Aorta (tissue), 5 donors: ENCODE results near the gene FZR1. TPM values are rescaled to one million over a fixed set of nuclear protein-coding genes. Genes with fewer than 3 reads are reported as not detected.

Experiments
- ATAC-seq: fragments of 200-7000 bp; cut with Tn5 transposase; one replicate; pipeline ENCODE4 v1.9.1; 2022; ENCODE audit warnings: moderate library complexity; ENCODE audit not compliant: low FRiP score
- DNase-seq, 2 donors: peaks; one replicate each; pipeline ENCODE4 v3.0.0-alpha.2; 2020
- H3K27ac ChIP-seq, 2 donors: one replicate each; pipeline ENCODE4 v1.5.1; 2013; ENCODE audit warnings: low read length in 2 of 2, mild to moderate bottlenecking in 2 of 2, moderate library complexity in 2 of 2, control low read depth in 1 of 2, inconsistent platforms in 1 of 2, low read depth in 1 of 2
- H3K27me3 ChIP-seq, 2 donors: one replicate each; pipeline ENCODE4 v1.6.1; 2013; ENCODE audit warnings: control low read depth in 1 of 2, low read length in 1 of 2, mild to moderate bottlenecking in 1 of 2, moderate library complexity in 1 of 2; ENCODE audit not compliant: insufficient read depth in 2 of 2, control insufficient read depth in 1 of 2
- H3K36me3 ChIP-seq, 2 donors: one replicate each; pipeline ENCODE4 v1.6.1; 2013; ENCODE audit warnings: control low read depth in 1 of 2, low read length in 1 of 2, mild to moderate bottlenecking in 1 of 2; ENCODE audit not compliant: insufficient read depth in 2 of 2, control insufficient read depth in 1 of 2
- H3K4me1 ChIP-seq, 2 donors: one replicate each; pipeline ENCODE4 v1.6.1; 2013; ENCODE audit warnings: low read length in 2 of 2, control low read depth in 1 of 2, mild to moderate bottlenecking in 1 of 2, moderate library complexity in 1 of 2; ENCODE audit not compliant: insufficient read depth in 2 of 2, control insufficient read depth in 1 of 2
- H3K4me3 ChIP-seq, 2 donors: one replicate each; pipeline ENCODE4 v1.5.1; 2013; ENCODE audit warnings: low read length in 2 of 2, control low read depth in 1 of 2, mild to moderate bottlenecking in 1 of 2
- H3K9me3 ChIP-seq: one replicate; pipeline ENCODE4 v1.6.1; 2013; ENCODE audit warnings: mild to moderate bottlenecking, low read length; ENCODE audit not compliant: control insufficient read depth
- WGBS, 2 donors: extraction: QIAGEN DNeasy Blood & Tissue Kit; methylation state at CpG; one replicate each; pipeline ENCODE4 v1.1.7; 2013; 5-methylcytosine and 5-hydroxymethylcytosine counted together
- intact Hi-C, 2 donors: fragments of 100-400 bp; cut with DNase I; formaldehyde crosslinking; loops; one replicate each; pipeline versions ENCODE4 v1.14.2 to v1.15.0; 2022
- polyA plus RNA-seq, 2 donors: library from polyadenylated mRNA; stranded (reverse); fragments of 200-250 nt; gene quantifications; one replicate each; pipeline ENCODE4 v1.2.3, GENCODE V29; 2013
- total RNA-seq, 2 donors: library from RNA; stranded (reverse); fragmentation: NEBNext Ultra II Directional; extraction: Animal tissue kit (Norgen Biotek cat#: 25700); gene quantifications; one replicate each; pipeline ENCODE4 v1.2.1, GENCODE V29; 2021
- donor health status: healthy with polysubstance abuse.
- donor health status: Bipolar disorder and iron deficiency.
- donor health status: DM: no; HTN: no; CAD: no.
- donor health status: DM: no; HTN: no; CAD: no.
- donor health status: DM: yes; HTN: yes; CAD: no.

Gene FZR1
- total and polyA plus RNA-seq, 4 donors: 8.0 to 42.0 (median 29.4) TPM

DNA sequence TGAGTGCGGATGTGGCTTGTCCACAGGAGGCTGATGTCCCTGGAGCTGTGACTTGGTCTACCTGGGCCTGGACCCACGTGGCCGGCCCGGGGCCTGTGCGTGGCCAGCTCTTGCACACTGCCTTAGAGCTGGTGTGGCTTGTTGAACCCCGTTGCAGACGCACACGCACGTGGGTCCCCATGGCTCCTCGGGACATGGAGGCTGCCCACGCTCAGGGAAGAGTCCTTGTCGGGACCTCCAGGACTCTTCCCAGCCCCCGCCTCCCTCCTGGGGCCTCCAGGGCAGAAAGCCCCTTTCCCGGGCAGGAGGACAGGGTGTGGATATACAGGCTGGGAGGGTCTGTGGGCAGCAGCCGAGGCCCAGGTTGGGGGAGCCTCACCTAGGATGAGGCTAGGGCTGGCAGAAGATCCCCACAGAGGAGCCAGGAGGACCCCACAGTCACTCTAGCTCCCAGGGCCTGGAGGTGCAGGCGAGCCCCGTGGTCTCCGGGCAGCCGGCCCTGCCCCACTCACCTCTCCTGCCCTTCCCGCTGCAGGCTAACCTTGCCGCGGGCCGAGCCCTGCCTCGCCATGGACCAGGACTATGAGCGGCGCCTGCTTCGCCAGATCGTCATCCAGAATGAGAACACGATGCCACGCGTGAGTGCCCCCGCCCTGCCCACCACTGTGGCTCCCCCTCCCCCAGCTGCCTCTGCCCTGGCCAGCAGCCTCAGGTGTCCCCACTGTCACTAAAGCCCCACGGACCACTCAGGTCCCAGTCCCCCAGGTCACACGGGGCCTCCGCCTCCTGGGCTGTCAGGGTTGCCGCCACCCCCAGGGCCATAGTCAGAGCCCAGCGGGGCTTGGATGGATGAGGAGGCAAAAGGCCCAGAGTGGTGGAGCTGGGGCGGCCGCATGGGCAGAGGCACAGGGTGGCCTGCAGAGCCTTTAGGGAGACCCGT, 16.6 kb downstream of the FZR1 start:
- no peaks in the 10 kb centered on the region for H3K36me3 ChIP-seq
- H3K27me3 ChIP-seq: no peaks in the 10 kb centered on the region
- intact Hi-C loops: no loop called here
- no peak for ATAC-seq
- H3K27ac ChIP-seq: no peak overlapping the region
- H3K4me1 ChIP-seq: no peaks in the 10 kb centered on the region
- DNase-seq: no peak
- 90 to 92% methylated on average over 40 of the region's 40 CpGs for WGBS, 2 donors
- H3K4me3 ChIP-seq: no peak overlapping the region
- no peaks in the 10 kb centered on the region for H3K9me3 ChIP-seq

DNA sequence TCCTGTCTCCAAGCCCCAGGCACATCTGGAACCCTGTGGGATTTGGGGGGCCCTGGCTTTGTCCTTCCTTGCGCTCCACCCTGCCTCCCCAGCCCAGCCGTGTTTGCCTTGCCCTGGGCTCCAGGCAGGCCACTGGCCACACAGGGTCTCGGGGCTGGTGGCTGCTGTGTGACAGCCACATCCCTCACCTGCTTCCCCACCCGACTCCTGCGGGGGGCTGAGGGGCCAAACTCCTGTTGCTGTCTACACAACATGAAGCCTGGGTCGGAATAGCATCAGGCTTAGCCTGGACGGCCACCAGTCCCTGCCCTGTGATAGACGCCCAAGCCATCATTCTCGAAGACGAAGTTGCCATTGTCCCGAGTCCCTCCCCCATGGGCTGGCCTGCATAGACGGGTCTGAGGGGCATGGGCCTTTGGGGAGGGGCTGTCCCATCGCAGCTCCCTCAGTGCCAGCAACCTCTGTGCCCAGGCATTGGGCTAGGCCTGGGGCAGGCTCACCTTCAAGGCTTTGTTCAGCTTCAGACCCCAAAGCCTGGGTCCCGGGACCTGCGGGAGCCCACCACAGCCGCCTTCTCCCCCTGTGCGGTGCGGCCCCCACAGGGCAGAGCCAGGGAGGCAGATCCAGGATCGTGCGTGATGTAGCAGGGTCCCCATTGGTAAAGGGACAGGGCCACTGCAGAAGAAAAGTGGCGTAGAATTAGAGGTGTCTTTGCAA, 17.4 kb downstream of the FZR1 start:
- no peaks in the 10 kb centered on the region for H3K36me3 ChIP-seq
- no peaks in the 10 kb centered on the region for H3K9me3 ChIP-seq
- no peaks in the 10 kb centered on the region for H3K4me1 ChIP-seq
- no peak overlapping the region for H3K27ac ChIP-seq
- intact Hi-C loops: no loop called here
- no peak overlapping the region for H3K4me3 ChIP-seq
- no peaks in the 10 kb centered on the region for H3K27me3 ChIP-seq
- DNase-seq: no peak
- WGBS, 2 donors: 86 to 88% methylated on average over 21 of the region's 21 CpGs
- ATAC-seq: no peak

DNA sequence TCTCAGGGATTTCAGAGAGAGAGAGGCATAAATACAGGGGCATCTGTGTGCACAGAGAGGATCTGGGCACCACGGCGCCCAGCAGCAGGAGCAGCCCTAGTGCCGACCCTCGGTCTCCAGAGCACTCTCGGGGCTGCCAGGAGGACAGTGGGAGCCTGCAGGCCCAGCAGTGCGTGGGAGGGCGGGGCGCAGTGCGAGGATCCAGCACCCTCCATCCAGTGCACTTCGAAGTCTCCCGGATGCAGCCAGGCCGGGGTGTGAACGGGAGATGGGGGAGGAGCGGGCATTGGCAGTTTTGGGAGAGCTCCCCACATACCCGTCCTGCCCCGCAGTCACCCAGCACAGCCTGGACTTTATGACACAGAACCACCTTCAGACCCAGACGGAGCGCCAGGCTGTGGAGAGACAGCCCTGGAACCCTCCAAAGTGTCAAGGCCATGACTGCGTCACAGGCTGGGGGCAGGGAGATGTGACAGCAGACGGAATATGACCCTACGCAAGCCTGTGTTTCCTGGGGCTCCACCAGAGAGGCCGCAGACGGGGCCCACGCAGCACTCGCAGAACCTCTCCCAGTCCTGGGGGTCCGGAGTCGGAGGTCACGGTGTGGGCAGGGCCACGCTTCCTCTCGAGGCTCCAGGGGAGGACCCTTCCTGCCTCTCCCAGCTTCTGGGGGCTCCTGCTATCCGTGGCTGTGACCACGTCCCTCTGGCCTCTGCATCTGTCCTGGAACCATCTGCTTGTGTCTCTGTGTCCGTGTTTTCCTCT, 18.1 kb downstream of the FZR1 start:
- intact Hi-C loops: no loop called here

DNA sequence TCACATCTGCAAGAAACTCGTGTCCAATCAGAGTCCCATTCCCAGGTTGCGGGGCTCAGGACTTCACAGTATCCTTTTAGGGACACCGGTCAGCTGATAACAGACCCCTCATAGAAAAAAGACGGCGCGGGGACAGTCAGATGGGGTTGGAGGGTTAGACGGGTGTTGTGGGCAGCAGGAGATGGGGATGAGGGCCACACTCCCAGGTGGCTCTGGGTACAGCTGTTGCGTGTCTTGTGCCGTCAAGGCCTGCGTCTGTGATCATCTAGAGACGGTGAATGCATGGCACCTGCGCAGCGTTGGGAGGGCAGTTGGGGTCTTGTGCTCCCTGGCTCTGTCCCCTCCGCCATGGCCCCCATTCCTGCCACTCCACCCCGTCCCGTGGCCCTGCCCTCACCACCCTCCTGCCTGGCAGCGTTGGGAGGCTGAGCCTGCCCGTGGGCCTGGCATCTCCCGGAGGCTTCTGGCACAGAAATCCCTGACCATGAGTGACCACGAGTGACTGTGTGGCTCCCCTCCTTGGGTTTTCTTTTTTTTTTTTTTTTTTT, 18.9 kb downstream of the FZR1 start:
- Histone ChIP-seq H3K9me3 (no peaks in the 10 kb centered on the region), H3K4me1 (no peaks in the 10 kb centered on the region), H3K27me3 (no peaks in the 10 kb centered on the region), H3K27ac (no peak overlapping the region), H3K4me3 (no peak overlapping the region), H3K36me3 (no peaks in the 10 kb centered on the region)
- intact Hi-C loops: no loop called here
- no peak for ATAC-seq
- WGBS, 2 donors: 93 to 94% methylated on average over 20 of the region's 20 CpGs
- DNase-seq: no peak

More for the DNA sequence above, 18.1 kb downstream of the FZR1 start:
- Histone ChIP-seq H3K36me3 (no peaks in the 10 kb centered on the region), H3K27ac (no peak overlapping the region), H3K27me3 (no peaks in the 10 kb centered on the region), H3K4me3 (no peak overlapping the region), H3K4me1 (no peaks in the 10 kb centered on the region), H3K9me3 (no peaks in the 10 kb centered on the region)
- WGBS, 2 donors: 89 to 91% methylated on average over 33 of the region's 33 CpGs
- ATAC-seq (no peak), DNase-seq (no peak)

DNA sequence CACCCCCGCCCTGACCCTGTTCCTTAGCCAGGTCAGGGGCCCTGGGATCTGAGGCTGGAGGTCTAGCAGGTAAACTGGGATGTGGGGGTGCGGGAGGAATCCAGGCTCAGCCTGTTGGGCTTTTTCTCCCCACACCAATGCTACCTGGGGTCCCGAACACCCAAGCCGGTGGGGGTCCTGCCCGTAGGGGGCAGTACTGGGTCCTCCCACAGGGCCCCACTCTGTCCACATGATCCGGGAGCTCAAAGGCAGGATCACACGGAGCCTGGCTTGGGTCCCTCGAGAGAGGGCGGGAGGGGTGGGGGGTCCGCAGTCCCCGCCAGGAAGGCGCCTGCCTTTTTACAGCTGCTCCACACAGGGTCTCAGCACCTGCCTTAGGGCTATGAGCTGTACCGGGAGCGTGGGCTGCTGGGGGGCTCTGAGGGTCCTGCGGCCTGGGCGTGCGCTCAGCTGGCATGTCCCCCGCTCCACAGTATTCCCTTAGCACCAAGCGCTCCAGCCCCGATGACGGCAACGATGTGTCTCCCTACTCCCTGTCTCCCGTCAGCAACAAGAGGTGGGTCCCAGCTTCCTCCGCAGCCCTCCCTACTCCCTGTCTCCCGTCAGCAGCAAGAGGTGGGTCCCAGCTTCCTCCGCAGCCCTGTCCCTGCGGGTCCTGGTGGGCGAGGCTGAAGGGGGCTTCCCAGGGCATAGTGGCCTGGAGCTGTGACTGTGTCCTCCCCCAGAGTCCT, 20.6 kb downstream of the FZR1 start:
- H3K27me3 ChIP-seq: no peaks in the 10 kb centered on the region
- peaks cover 0 to 3% of the 10 kb centered on the region in 2 donors for H3K36me3 ChIP-seq
- H3K4me3 ChIP-seq: no peak overlapping the region
- H3K9me3 ChIP-seq: no peaks in the 10 kb centered on the region
- DNase-seq: no peak
- intact Hi-C loops: no loop called here
- WGBS, 2 donors: 88 to 90% methylated on average over 26 to 28 of the region's 28 CpGs
- H3K4me1 ChIP-seq: no peaks in the 10 kb centered on the region
- no peak overlapping the region for H3K27ac ChIP-seq
- no peak for ATAC-seq

DNA sequence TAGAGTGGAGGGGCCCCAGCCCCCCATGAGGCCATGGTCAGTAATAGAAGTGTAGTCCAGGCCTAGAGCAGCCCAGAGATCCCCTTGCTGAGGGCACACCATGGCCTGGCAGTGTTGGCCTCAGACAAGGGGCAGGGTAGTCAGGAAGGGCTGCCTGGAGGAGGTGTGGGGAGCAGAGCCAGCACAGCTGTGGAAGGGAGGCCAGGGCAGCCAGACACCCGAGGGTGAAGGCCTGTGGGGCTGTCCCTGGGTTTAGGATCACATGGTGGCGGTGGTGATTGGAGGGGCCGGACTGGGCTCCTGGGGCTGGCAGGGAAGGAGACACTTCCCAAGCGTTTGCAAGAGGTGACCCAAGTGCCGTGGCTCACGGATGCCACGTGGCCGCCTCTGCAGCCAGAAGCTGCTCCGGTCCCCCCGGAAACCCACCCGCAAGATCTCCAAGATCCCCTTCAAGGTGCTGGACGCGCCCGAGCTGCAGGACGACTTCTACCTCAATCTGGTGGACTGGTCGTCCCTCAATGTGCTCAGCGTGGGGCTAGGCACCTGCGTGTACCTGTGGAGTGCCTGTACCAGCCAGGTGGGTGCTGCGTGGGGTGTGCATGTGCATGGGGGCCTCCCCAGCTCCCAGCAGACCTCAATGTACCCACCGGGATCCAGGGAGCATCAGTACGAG, 21.3 kb downstream of the FZR1 start:
- DNase-seq: no peak
- H3K4me1 ChIP-seq: no peaks in the 10 kb centered on the region
- H3K27me3 ChIP-seq: no peaks in the 10 kb centered on the region
- peaks cover 0 to 5% of the 10 kb centered on the region in 2 donors for H3K36me3 ChIP-seq
- intact Hi-C loops: no loop called here
- no peak overlapping the region for H3K27ac ChIP-seq
- H3K4me3 ChIP-seq: no peak overlapping the region
- WGBS, 2 donors: 92 to 96% methylated on average over 20 to 21 of the region's 21 CpGs
- no peak for ATAC-seq
- H3K9me3 ChIP-seq: no peaks in the 10 kb centered on the region

DNA sequence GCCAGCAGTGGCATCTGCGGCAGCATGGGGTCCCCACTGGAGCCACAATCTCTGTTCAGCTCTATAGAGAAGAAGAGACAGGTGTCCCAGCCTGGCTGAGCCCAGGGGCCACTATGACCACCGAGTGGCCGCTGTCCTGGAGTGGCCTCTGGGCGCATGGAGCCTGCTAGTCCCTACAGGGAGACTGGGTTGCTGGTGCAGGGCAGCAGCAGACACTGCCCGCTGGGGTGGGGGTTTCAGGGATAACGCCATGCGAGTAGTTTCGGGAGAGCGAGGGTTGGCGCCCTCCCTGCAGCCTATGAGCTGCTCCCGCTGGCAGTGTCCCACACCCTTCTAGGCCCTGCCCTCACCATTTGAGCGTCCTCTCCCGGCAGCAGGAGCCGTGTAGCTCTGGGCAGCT, 22.0 kb downstream of the FZR1 start:
- no peak overlapping the region for H3K4me3 ChIP-seq
- H3K4me1 ChIP-seq: no peaks in the 10 kb centered on the region
- peaks cover 0 to 5% of the 10 kb centered on the region in 2 donors for H3K36me3 ChIP-seq
- ATAC-seq (no peak), DNase-seq (no peak)
- H3K27ac ChIP-seq: no peak overlapping the region
- 98 to 99% methylated on average over 14 of the region's 14 CpGs for WGBS, 2 donors
- H3K27me3 ChIP-seq: no peaks in the 10 kb centered on the region
- no peaks in the 10 kb centered on the region for H3K9me3 ChIP-seq
- intact Hi-C loops: no loop called here
